GM18511 (cell line): ENCODE data around the gene DNM3.

Experiments used
- ATAC-seq: cut with Tn5 transposase; IDR thresholded peaks from one replicate; pipeline ENCODE4 v1.9.1; 2021; ENCODE audit warnings: mild to moderate bottlenecking, moderate library complexity; ENCODE audit not compliant: unreplicated experiment

Gene DNM3

DNA sequence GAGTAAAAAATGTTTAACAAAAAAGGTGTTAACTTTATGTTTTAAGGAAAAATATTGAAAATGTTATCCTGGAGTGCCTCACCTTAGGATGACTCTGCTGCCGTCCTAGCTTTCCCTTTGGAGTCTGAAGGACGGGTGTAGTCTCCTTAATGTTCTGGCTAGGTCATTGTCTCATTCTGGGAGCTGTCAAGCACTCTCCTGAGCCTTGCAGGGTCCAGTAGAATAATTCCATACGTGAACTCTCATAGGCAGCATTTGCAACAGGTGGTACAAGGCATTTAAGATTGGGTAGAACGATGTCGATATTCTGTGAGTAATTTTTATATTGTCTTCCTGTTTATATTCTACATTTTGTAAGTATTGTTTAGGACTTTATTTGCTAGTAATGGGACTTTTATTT is 295.6 kb downstream of the DNM3 start:
- ATAC-seq, result no peak

DNA sequence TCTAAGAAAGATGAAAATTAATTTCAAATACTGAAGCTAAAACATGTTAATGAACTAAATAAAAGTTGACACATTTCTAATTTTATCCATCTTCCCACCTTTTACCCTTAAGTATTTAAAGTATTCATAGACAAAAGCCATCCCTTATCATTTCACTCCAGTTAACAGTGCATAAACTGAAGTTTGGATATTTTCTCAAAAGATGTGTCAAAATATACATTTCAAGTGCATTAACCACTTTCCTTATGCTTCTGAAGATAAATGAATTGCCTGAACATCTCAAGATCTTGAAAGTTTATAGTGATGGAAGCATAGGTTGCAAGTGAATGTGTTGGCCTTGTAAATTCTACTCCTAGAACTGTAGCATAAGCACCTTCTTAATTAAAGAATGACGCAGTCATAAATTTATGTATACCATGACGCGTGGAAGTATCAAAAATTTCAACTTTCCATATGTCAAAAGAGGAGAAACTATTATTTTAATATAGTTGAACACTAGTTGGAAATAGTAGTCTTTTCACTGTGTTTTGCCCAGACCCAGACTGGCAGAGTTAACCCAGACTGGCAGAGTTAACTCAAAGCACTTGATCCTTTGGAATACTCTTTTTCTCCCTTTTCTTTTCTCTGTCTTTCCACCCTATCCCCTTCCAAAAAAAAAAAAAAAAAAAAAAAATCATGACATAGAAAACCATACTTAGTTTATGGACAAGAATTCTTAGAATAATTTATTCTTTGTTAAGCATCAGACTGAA is 296.6 kb downstream of the DNM3 start:
- no peak for ATAC-seq

DNA sequence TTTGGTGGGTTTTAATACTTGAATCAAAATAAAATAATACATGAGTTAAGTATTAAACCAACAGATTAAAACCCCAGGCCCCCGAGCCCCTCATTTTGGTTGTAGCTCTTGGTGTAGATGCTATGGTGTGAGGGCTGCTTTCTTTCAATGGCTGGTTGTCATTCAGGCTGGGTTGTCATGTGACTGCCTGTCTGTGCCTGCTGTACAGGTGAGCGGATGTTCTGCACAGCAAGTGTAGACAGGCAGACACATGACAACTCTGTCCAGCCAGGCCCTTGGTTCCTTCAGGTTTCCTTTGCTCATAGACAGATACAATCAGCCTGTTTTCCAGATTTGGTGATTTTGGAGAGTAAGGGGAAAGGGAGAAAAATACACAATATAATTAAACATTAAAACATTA is 297.3 kb downstream of the DNM3 start:
- no peak for ATAC-seq

DNA sequence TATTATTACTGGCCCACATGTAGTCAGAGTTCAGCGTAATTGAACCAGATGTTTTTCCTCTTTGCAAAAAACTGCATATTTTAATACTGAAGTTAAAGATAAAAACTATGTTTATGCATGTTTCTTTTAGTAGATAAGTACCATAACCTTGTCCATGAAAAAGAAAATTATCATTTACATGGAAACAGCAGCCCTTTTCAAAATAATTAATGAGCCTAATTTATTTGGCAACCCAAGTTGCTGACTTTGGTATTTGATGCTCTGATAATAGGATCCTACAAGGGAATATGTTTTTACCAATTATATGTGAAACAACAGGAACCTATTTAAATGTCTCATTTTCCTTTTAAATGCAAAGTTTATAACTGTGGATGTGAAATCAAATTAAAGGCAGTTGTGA is 297.9 kb downstream of the DNM3 start:
- ATAC-seq, result no peak

DNA sequence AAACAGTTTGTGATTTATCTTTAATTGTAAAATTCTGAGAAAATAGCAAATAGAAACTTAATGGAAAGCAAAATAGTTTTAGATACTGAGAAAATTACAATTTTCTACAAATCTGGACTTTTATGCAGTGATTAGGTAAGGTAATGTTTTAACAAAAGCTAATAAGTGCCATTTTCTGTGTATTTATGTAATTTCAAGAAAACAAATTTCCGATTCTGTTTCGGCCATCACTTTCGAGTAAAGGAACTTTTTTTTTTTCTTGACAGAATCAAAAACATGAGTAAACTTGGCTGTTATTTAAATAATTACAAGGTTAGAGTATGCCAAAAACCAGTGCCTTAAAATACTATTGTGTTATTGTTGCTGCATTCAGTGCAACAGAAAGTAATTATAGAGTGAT is 298.8 kb downstream of the DNM3 start:
- no peak for ATAC-seq

DNA sequence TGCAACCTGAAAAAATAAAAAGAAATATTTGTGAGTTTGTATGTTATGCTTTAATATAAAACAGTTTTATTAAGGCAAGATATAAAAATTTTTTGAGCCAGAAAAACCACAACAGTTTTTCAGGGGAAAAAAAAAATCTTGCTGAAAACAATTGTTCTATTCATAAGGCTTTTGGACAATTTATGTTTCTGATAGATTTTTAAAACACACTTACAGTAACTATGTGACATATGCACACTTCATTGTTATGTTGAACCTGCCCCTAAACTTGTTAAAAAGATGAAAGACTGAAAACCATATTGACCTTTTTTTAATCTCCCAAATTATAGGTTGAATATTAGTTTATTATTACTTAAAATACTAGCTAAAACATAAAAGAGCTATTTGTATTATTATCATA is 299.3 kb downstream of the DNM3 start:
- no peak for ATAC-seq

DNA sequence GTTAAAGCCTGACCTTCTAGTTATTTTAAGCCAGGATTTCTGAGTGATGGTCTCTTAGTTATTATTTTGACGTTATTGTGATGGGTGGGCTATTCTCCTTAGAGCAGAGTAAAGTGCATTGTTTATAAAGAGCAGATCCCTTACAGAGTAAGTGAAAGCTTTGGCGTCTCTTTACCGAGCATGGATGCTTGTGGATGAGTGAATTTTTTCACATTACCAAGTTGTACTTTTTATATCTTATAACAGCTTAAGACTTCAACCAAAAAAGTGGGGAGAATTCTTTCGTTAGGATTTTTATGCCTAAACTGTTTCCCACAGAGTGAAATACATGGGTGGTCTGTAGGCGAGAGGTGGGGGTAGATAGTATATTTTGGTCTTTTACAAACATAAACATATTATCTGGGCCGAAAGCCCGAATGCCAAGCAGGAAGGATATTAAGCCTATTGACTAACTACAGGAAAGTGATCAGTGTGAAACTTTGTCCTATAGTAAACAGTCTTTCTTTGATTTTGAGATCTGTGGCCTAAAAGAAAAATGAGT is 300.1 kb downstream of the DNM3 start:
- no peak for ATAC-seq

DNA sequence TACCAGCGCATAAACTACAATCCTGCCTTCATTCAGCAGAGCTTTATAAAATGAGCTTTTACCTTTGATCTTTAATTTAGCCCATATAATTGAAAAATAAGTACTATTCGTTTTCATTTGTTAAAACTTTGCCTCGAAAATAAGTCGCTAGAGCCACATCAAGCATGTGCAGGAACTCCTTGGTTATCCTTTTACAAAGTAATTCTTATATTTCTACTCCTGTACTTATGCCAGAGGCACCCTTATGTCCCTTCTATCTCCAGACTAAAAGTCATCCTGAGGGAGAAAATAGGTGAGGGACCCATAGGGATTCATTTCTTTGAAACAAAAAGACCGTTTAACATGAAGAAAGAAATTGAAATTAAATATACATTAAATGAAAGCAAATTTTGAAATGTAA is 301.0 kb downstream of the DNM3 start:
- no peak for ATAC-seq

DNA sequence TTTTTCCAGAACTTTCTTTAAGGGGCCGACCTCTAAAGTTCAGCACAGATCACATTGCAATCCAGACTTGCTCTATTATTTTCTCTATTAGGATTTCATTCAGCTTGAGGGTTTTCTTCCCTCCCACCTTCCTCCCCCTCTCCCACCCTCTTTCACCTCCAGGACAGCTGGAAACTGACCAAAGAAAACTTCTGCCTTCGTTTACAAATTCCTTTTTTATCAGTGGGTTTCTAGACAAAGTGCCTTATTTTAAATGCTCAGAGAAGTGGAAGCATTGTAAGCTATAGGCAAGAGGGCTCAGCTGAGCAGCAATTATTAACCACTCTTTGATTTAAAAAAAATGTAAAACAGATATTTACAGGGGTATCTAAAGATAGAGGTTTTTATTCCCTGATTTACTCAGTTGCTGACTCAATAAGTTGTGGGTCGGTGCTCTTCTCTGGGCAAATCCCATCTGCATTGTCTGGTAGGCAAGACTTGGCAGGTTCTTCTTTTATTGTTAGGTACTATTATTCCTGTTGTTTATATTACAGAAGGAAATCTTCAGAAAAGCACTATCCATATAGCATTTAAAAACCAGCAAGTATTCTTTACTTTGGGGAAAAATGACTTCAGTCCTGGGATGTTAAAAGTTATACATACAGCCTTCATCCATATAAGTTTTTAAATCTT is 302.2 kb downstream of the DNM3 start:
- ATAC-seq, result no peak

DNA sequence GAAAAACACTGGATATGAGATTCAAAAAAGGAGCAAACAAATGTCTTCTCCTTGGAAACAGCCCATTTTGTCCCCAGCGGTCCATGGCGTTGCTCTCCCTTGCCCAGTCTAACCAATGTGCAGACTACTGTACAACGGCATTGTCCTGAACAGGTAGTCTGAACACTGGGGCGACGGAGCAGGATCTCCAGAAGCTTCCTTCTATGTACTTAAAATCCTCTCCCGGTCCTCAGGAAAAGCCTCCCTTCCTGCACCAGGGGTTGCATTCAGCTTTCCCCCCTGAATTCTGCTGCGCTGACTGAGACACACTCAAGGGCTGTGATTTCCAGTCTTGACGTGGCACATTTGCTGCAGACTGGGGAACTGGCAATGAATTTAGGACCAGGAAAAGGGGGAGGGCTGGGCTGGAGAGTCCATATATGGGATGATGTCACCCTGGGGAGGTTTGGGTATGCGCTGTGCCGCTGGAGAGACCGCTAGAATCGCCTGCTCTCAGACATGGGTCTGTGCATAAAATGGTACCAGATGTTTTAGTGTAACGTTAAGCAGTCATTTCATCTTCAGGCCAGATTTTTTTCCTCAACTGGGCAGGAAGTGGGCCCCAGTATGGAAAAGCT is 303.3 kb downstream of the DNM3 start:
- no peak for ATAC-seq

DNA sequence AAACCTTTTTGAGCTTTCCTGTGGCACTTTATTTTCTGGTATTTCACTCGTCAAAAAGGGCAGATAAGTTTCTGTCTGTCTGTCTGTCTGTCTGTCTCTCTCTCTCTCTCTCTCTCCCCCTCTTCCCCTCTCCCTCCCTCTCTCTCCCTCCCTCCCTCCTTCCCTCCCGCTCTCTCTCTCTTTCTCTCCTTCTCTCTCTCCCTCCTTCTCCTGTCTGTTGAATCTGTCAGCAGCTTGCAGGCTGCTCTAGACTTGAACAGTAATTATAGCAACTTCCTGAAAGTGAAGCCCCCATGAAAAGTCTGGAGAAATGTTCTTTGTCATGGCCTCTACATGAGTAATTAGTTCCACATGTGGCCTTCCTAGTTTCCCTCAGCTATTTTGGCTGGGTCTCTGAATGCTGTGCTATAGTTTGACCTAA is 303.9 kb downstream of the DNM3 start:
- no peak for ATAC-seq

DNA sequence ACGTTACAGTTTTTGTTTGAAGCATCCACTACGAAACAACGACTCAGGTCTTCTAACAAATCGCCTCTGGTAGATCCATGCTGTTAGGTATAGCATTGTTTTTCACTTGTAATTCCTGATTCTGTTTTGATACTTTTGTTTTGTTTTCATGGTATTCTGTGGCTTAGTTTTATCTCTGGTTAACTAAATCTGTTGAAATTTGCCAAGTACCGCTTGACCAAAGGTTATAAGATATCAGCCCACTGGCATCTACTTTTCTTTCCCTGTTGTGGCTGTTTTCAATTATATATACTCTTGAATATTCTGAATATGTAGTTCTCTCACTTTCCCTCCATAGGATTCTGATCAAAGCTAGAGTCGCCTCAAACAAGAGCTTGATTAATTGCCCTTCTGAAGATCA is 304.4 kb downstream of the DNM3 start:
- ATAC-seq, result no peak

DNA sequence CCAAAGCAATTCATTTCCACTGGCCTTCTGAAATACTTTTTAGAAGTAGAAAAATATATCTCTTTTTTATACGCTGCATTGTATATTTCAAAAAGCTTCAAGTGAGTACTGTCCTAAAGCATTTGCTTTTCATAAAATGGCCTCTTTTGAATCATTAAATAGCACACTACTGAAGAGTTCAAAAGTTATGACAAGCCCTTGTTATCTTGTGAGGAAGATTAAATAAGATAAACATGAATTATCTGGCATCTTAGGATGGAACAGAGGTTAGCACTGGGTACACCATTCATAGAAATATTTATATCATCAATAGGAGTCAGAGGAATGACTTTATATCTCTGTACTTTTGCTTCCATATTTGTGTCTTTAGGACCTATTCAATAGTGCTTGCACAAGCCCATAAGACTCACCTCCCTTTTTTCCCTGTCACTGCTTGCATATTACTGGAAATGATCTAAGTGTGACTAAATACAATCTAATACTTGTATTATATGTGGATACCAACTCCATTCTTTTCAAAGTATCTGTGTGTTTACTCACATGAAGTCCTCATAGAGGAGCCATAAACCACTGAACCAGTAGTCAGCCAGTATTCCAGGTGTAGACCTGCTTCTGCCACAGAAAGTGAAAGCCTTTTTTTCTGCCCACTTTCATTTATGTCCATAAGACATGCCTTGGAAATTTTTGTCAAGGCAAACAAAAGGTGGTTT is 305.0 kb downstream of the DNM3 start:
- ATAC-seq, result no peak

DNA sequence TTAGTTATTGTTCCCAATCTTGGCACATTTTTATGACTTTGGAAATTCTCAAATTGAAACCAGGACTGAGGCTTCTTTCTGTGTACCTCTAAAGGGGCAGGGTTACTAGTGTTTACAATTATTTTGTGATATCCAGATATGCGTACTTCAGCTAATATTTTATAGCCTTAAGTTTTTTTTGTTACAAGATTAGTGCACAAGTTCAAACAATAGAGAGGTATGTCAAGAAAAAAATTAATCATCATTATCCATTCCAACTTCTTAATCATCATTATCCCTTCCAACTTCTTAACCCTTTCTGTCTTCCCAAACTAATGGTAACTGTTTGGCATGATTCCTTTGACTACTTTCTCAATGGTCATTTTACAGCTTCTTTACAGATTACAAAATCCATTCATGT is 306.2 kb downstream of the DNM3 start:
- ATAC-seq, result no peak

DNA sequence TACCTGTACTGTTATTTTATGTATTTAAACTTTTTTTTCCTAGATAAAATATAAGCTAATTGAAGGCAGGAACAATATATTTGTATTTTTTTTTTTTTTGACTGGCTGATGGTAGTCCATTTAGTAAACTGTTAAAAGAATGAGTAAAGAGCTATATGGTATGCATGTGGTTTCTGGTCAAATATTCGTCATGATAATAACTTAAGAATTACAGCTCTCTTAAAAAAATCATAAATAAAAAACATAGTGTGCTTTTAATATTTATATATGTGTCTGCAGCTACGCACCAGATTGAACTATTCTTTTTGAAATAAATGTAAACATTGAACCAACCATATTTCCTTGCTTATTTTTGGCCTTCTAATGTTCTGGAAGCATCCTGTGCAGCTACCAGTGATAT is 306.9 kb downstream of the DNM3 start:
- ATAC-seq, result no peak

DNA sequence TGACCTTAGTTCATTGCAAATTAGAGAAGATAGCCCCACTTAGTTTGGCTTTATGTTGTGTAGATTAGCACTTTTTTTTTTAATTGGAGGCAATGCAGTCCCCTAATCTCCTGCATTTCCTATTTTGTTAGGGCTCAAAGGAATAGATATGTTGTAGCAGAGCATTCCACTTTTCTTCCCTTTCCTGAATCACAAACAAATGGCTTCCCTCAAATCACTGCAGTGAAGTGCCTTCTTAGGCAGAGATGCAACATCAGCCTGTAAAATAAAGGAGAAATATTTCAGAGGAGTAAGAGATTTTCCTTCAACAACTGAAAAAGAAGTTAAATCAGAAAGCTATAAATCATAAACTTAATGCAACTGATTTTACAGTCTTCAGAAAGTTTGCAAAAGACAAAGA is 307.4 kb downstream of the DNM3 start:
- no peak for ATAC-seq

DNA sequence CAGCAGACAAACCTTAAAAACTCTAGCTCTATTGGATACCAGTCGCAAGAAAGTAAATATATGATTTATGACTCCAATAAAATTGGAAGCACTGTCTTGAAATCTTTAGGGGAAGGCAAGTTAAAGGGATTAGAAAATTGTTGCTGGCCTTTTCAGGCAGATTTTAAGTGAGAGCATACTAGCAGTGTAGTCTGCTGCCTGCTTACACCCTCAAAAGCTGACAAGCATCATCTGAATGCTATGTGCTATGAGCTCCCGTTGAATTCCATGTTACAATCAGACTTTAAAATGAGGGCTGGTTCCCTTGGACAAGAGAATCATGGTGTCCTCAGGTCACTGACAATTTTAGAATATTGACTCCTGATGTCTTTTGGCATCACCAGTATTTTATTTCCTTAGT is 308.0 kb downstream of the DNM3 start:
- no peak for ATAC-seq

DNA sequence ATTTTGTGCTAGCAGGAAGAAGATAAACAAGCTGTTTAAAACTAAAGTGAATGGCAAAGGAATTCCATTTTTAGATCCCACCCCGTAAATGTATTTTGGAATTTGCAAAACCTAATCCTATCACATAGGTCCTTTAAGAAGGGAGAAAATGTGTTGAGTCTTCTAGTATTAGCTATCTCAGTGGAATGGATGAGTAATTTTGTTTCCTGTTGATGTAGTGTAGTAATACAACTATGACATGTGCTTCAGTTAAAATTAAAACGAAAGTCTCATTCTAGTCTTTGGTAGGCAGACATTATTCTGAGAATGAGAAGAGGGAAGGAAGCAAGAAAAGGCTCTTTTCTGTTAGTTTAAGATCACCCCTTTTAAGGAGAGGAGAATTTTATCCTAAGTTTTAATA is 313.3 kb downstream of the DNM3 start:
- ATAC-seq, result peak; percentile 98

DNA sequence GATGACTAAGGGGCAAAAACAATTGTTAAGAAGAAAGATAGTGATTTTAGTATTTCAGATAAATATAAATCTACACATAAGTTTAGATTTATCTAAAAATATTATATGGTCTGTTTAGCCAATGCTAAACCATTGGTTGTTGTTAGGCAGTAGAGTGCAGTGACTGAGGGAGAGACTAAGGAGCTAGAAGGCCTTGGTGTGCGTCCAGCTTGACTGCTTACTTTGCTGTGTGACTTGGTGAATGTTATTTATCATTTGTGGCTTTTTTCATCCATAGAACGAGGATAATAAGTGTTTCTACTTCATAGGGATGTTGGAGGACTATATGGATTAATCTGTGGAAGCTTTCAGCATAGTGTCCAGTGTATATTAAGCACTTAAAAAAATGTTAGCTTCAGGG is 314.5 kb downstream of the DNM3 start:
- no peak for ATAC-seq

DNA sequence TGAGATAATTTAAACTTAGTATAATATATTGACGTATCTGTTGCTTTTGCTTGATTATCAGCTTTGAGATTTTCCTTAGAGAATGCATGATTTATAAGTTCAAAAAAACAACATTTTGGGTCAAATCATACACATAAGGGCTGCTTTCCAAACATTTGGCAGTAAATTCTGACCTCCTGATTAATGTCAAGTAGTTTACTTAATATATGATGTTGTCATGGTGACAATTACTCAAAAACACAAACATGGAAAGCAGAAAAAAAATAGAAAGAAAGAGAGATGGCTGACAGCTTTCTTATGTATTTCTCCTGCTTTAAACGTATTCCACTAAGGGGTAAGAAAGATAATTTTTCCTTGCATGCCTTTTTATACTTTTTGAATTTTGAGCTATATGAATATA is 320.9 kb downstream of the DNM3 start:
- no peak for ATAC-seq

DNA sequence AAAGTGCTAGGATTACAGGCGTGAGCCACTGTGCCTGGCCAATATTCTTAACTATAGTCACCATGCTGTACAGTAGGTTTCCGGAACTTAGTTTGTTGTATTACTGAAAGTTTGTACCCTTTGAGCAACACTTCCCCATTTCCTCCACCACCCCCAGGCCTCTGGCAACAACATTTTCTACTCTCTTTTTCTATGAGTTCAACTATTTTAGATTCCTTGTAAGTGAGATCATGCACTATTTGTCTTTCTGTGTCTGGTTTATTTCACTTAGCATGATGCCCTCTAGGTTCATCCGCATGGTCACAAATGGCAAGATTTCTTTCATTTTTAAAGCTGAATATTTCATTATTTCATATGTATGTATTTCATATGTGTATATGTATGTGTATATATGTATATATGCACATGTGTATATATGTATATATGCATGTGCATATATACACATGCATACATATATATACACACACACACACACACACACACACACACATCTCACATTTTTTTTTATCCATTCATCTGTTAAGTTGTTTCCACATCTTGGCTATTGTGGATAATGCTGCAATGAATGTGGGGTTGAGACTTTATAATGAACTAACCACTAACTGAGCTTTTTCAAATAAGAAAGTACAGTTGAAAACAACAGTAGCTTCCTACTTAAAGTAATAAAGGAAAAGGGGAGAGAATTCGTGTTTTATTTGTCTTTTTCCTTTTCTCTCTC is 322.4 kb downstream of the DNM3 start:
- no peak for ATAC-seq
